IMR-90 (cell line): ENCODE measurements around the gene MAST3. TPM values are rescaled to one million over a fixed set of nuclear protein-coding genes. Genes with fewer than 3 reads are reported as not detected.

Experiments used
- ATAC-seq: fragments of 200-7000 bp; cut with Tn5 transposase; 2 replicates; pipeline ENCODE4 v1.9.1; 2020; ENCODE audit warnings: low read depth, mild to moderate bottlenecking, moderate library complexity
- BruUV-seq: library from RNA; stranded (reverse); fragments of 400-500 nt; replicated peaks from 2 replicates; lab custom pipeline; 2021; lab: Mats Ljungman, UMichigan
- CTCF ChIA-PET: fragments of 300-600 bp; formaldehyde crosslinking; extraction: SDS; loops from one replicate; lab custom pipeline; 2021; ENCODE audit warnings: antibody characterized with exemption; lab: Yijun Ruan, JAX
- POLR2A ChIA-PET: fragments of 300-600 bp; sonication (Branson Sonifier 250); formaldehyde crosslinking; loops from one replicate; lab custom pipeline; 2022; ENCODE audit warnings: antibody characterized with exemption; ENCODE audit not compliant: unreplicated experiment; lab: Charles Lee
- DNase-seq: peaks from one replicate; pipeline ENCODE4 v3.0.0; 2013
- H2AFZ ChIP-seq: replicated peaks from 2 replicates; pipeline ENCODE3; 2013; ENCODE audit warnings: low read length, mild to moderate bottlenecking; ENCODE audit not compliant: poor library complexity
- H2AK5ac ChIP-seq: 2 replicates; pipeline ENCODE4 v1.6.1; 2013; ENCODE audit warnings: low read depth, low read length, inconsistent platforms
- H2AK9ac ChIP-seq: replicated peaks from 2 replicates; pipeline ENCODE3; 2013; ENCODE audit warnings: mild to moderate bottlenecking, low read depth, low read length, moderate library complexity; ENCODE audit not compliant: poor library complexity
- H2BK120ac ChIP-seq: 2 replicates; pipeline ENCODE4 v1.6.1; 2013; ENCODE audit warnings: low read depth, low read length, inconsistent platforms
- H2BK15ac ChIP-seq: 3 replicates; pipeline ENCODE4 v1.6.1; 2013; ENCODE audit warnings: low read depth, low read length, inconsistent platforms
- H2BK20ac ChIP-seq: 2 replicates; pipeline ENCODE4 v1.6.1; 2013; ENCODE audit warnings: low read depth, mild to moderate bottlenecking, inconsistent platforms, low read length, moderate library complexity
- H2BK5ac ChIP-seq: 2 replicates; pipeline ENCODE4 v1.6.1; 2013; ENCODE audit warnings: mild to moderate bottlenecking, low read depth, low read length, inconsistent platforms; ENCODE audit not compliant: poor library complexity, severe bottlenecking
- H3K14ac ChIP-seq: replicated peaks from 2 replicates; pipeline ENCODE4 v1.6.1; 2013; ENCODE audit warnings: low read depth, low read length, inconsistent platforms
- H3K18ac ChIP-seq: 2 replicates; pipeline ENCODE4 v1.6.1; 2013; ENCODE audit warnings: low read depth, low read length, control low read depth
- H3K23ac ChIP-seq: 2 replicates; pipeline ENCODE4 v1.6.1; 2013; ENCODE audit warnings: low read depth, low read length, inconsistent platforms
- H3K27ac ChIP-seq: 2 replicates; pipeline ENCODE4 v1.5.1; 2013; ENCODE audit warnings: mild to moderate bottlenecking, control low read depth, low read length; ENCODE audit not compliant: insufficient read depth
- H3K27me3 ChIP-seq: 2 replicates; pipeline ENCODE4 v1.6.1; 2013; ENCODE audit warnings: low read length; ENCODE audit not compliant: control insufficient read depth, insufficient read depth
- H3K36me3 ChIP-seq: 2 replicates; pipeline ENCODE4 v1.6.1; 2013; ENCODE audit warnings: low read length, mixed read lengths; ENCODE audit not compliant: control insufficient read depth, insufficient read depth
- H3K4ac ChIP-seq: 2 replicates; pipeline ENCODE4 v1.6.1; 2013; ENCODE audit warnings: low read depth, low read length, inconsistent platforms
- H3K4me1 ChIP-seq: 2 replicates; pipeline ENCODE4 v1.6.1; 2013; ENCODE audit warnings: low read length, mixed read lengths; ENCODE audit not compliant: control insufficient read depth, insufficient read depth
- H3K4me2 ChIP-seq: 2 replicates; pipeline ENCODE4 v1.6.1; 2013; ENCODE audit warnings: low read depth, mild to moderate bottlenecking, control low read depth, low read length, moderate library complexity
- H3K4me3 ChIP-seq: 2 replicates; pipeline ENCODE4 v1.5.1; 2013; ENCODE audit warnings: low read depth, mild to moderate bottlenecking, control low read depth, low read length, moderate library complexity; ENCODE audit not compliant: insufficient read depth
- H3K56ac ChIP-seq: 2 replicates; pipeline ENCODE4 v1.6.1; 2013; ENCODE audit warnings: low read length, inconsistent platforms; ENCODE audit not compliant: insufficient read depth; ENCODE audit errors: extremely low read depth
- H3K79me1 ChIP-seq, 2 experiments: 2 replicates each; pipeline ENCODE4 v1.6.1; 2013; ENCODE audit warnings: low read length in 2 of 2, inconsistent platforms in 1 of 2, low read depth in 1 of 2
- H3K9ac ChIP-seq: 2 replicates; pipeline ENCODE4 v1.6.1; 2013; ENCODE audit warnings: low read depth, low read length, control low read depth
- H3K9me1 ChIP-seq: 2 replicates; pipeline ENCODE4 v1.6.1; 2013; ENCODE audit warnings: low read length, inconsistent platforms; ENCODE audit not compliant: insufficient read depth
- H3K9me3 ChIP-seq: 2 replicates; pipeline ENCODE4 v1.6.1; 2013; ENCODE audit warnings: low read length; ENCODE audit not compliant: control insufficient read depth, insufficient read depth
- H4K20me1 ChIP-seq: 2 replicates; pipeline ENCODE4 v1.6.1; 2013; ENCODE audit warnings: low read length, inconsistent platforms; ENCODE audit not compliant: insufficient read depth
- H4K5ac ChIP-seq: 2 replicates; pipeline ENCODE4 v1.6.1; 2013; ENCODE audit warnings: mild to moderate bottlenecking, low read depth, low read length, control low read depth
- H4K8ac ChIP-seq, 2 experiments: 2 replicates each; pipeline ENCODE4 v1.6.1; 2013; ENCODE audit warnings: low read depth in 2 of 2, low read length in 2 of 2, control low read depth in 1 of 2, inconsistent platforms in 1 of 2
- H4K91ac ChIP-seq: 2 replicates; pipeline ENCODE4 v1.6.1; 2013; ENCODE audit warnings: low read depth, low read length, inconsistent platforms; ENCODE audit not compliant: insufficient read depth
- CHD1 ChIP-seq: IDR thresholded peaks from 2 replicates; pipeline ENCODE4 v1.6.1; 2012; ENCODE audit warnings: low read depth, low read length, improper control_type of control experiment
- MAZ ChIP-seq: IDR thresholded peaks from 2 replicates; pipeline ENCODE4 v1.6.1; 2012; ENCODE audit warnings: low read depth, mild to moderate bottlenecking, low read length, improper control_type of control experiment, moderate library complexity, borderline replicate concordance
- WGBS, 2 experiments: methylation state at CpG; one replicate each; pipeline versions ENCODE4 v1.1.5 to v1.1.7; 2013; ENCODE audit warnings: missing lambda C conversion rate in 2 of 2; ENCODE audit not compliant: insufficient read length in 1 of 2; ENCODE audit errors: extremely low coverage in 2 of 2; 5-methylcytosine and 5-hydroxymethylcytosine counted together
- dilution Hi-C: fragments of 300-500 bp; cut with HindIII; formaldehyde crosslinking; loops from one replicate; pipeline ENCODE4 v1.14.3; 2018; ENCODE audit warnings: low sequenced_read_pairs; ENCODE audit not compliant: unreplicated experiment
- in situ Hi-C: fragments of 300-500 bp; cut with MboI; formaldehyde crosslinking; loops from 3 replicates; pipeline ENCODE4 v1.14.3; 2019; ENCODE audit warnings: low sequenced_read_pairs, inconsistent platforms, mixed read lengths
- intact Hi-C: fragments of 100-400 bp; cut with micrococcal nuclease; formaldehyde crosslinking; loops from 2 replicates; pipeline ENCODE4 v1.10.0; 2022
- microRNA-seq, 2 experiments: library from miRNA; stranded (forward) in 1 of 2; unstranded in 1 of 2; fragments of 10-50 nt in 1 of 2; fragments of <30 nt in 1 of 2; gene quantifications in 1 of 2; microRNA quantifications in 1 of 2; one replicate each; pipeline versions ENCODE3 to v1.1.0; 2013 to 2020; ENCODE audit not compliant: insufficient read depth in 1 of 2, insufficient read length in 1 of 2, unreplicated experiment in 1 of 2
- polyA plus RNA-seq, 3 experiments: library from polyadenylated mRNA; depleted of rRNA; stranded (reverse); fragments of >200 nt; gene quantifications; 2 replicates each; pipeline ENCODE4 v1.2.3, GENCODE V29; 2012; ENCODE audit warnings: low replicate concordance in 1 of 3
- small RNA-seq, 5 experiments: library from RNA; depleted of rRNA; stranded (forward); fragments of <200 nt; gene quantifications; one replicate each; pipeline ENCODE3, GENCODE V24; 2012
- total RNA-seq: library from RNA; depleted of rRNA; stranded (reverse); fragments of >200 nt; gene quantifications from 2 replicates; pipeline ENCODE4 v1.2.3, GENCODE V29; 2012; rRNA removed

Gene MAST3
- total and polyA plus RNA-seq, 2 of the 4 experiments (the other 2 are of a cell fraction): 1.3 to 4.3 TPM

- H4K20me1 ChIP-seq: peaks cover 18% of the 10 kb centered on the region
- ChIA-PET CTCF (no interaction called here), POLR2A (no interaction called here)
- no peak overlapping the region for H2AK9ac ChIP-seq
- H2AK5ac ChIP-seq: no peak overlapping the region
- no peak overlapping the region for H4K91ac ChIP-seq
- H3K36me3 ChIP-seq: peaks cover 33% of the 10 kb centered on the region
- no peak overlapping the region for H3K14ac ChIP-seq
- dilution Hi-C loops: no loop called here
- no peak overlapping the region for H2BK15ac ChIP-seq
- no peaks in the 10 kb centered on the region for H3K27me3 ChIP-seq
- no peak overlapping the region for H4K5ac ChIP-seq
- H3K23ac ChIP-seq: no peak overlapping the region
- peaks cover 10 to 38% of the 10 kb centered on the region in 2 experiments for H3K79me1 ChIP-seq
- H3K4me2 ChIP-seq: no peak overlapping the region
- BruUV-seq: no TSS peak
- H3K27ac ChIP-seq: no peak overlapping the region
- H3K56ac ChIP-seq: no peak overlapping the region
- no peak overlapping the region for H2BK20ac ChIP-seq
- H2BK120ac ChIP-seq: no peak overlapping the region
- no peaks in the 10 kb centered on the region for H3K9me3 ChIP-seq
- in situ Hi-C loops: loop anchor here (5.0 to 10.0 kb wide), 3 partner anchors 44 to 216 kb away; partner anchors contain the start of genes LSM4 and SSBP4
- TF ChIP-seq MAZ (no peak), CHD1 (no peak)
- no CpG with 5 or more reads among the region's 6 CpGs for WGBS, 2 experiments
- H3K4ac ChIP-seq: no peak overlapping the region
- no peak for DNase-seq
- H3K4me1 ChIP-seq: peaks cover 14% of the 10 kb centered on the region
- H3K18ac ChIP-seq: no peak overlapping the region
- H3K9ac ChIP-seq: no peak overlapping the region
- no peak overlapping the region for H2BK5ac ChIP-seq
- intact Hi-C loops: no loop called here
- no peak for ATAC-seq
- peaks cover 12% of the 10 kb centered on the region; the same call in 1 of the 2 replicates for H3K9me1 ChIP-seq
- H3K4me3 ChIP-seq: no peak overlapping the region
- H2AFZ ChIP-seq: no peak overlapping the region
- no peak overlapping the region for H4K8ac ChIP-seq
Measured at GRCh38 chr19:18198374-18198773, 100.8 kb downstream of the MAST3 start.

Small RNA genes within 50 kb of the gene (microRNA-seq; reads per million reads assigned to microRNA genes)
- not detected for gene IFI30 (ENCODE audit: insufficient read depth, insufficient read length)

Small RNA genes within 50 kb of the gene (small RNA-seq; reads per million reads assigned to genes)
- 0 reads per million in 5 experiments for gene IFI30

Other genes starting within 250 kb of the MAST3 start
- 0.28 and 0.36 TPM in 2 replicates for gene JAK3, start 249.8 kb upstream of the MAST3 start, total RNA-seq
- 1.2 and 1.5 TPM in 2 replicates for gene JAK3, start 249.8 kb upstream of the MAST3 start, polyA plus RNA-seq (2012; rRNA removed)
- 1,241 and 1,351 TPM in 2 replicates for gene RPL18A, start 237.9 kb upstream of the MAST3 start, total RNA-seq
- gene RPL18A, start 237.9 kb upstream of the MAST3 start, polyA plus RNA-seq (2012; rRNA removed): 1,735 and 2,064 TPM in 2 replicates
- gene SLC5A5, start 225.8 kb upstream of the MAST3 start, total RNA-seq: not detected in 2 replicates
- not detected in 2 replicates for gene SLC5A5, start 225.8 kb upstream of the MAST3 start, polyA plus RNA-seq (2012; rRNA removed)
- gene CCDC124, start 164.8 kb upstream of the MAST3 start, total RNA-seq: 29.4 and 30.1 TPM in 2 replicates
- 112 and 148 TPM in 2 replicates for gene CCDC124, start 164.8 kb upstream of the MAST3 start, polyA plus RNA-seq (2012; rRNA removed)
- under 0.01 TPM in 1 of 2 replicates, not detected in the other for gene KCNN1, start 130.7 kb upstream of the MAST3 start, total RNA-seq
- gene KCNN1, start 130.7 kb upstream of the MAST3 start, polyA plus RNA-seq (2012; rRNA removed): 0.09 and 0.36 TPM in 2 replicates
- gene ARRDC2, start 89.6 kb upstream of the MAST3 start, total RNA-seq: 1.4 and 1.9 TPM in 2 replicates
- gene ARRDC2, start 89.6 kb upstream of the MAST3 start, polyA plus RNA-seq (2012; rRNA removed): 4.5 and 4.9 TPM in 2 replicates
- not detected in 2 replicates for gene IL12RB1, start 10.8 kb upstream of the MAST3 start, total RNA-seq
- not detected in 2 replicates for gene IL12RB1, start 10.8 kb upstream of the MAST3 start, polyA plus RNA-seq (2012; rRNA removed)
- gene PIK3R2, start 55.4 kb downstream of the MAST3 start, total RNA-seq: 8.9 and 12.2 TPM in 2 replicates
- gene PIK3R2, start 55.4 kb downstream of the MAST3 start, polyA plus RNA-seq (2012; rRNA removed): 25.1 and 27.7 TPM in 2 replicates
- 1.1 and 2.3 TPM in 2 replicates for gene IFI30, start 76.0 kb downstream of the MAST3 start, total RNA-seq
- 2.3 and 4.0 TPM in 2 replicates for gene IFI30, start 76.0 kb downstream of the MAST3 start, polyA plus RNA-seq (2012; rRNA removed)
- gene MPV17L2, start 95.4 kb downstream of the MAST3 start, total RNA-seq: 7.2 TPM in 2 replicates
- gene MPV17L2, start 95.4 kb downstream of the MAST3 start, polyA plus RNA-seq (2012; rRNA removed): 19.5 and 22.5 TPM in 2 replicates
- 2.8 and 3.0 TPM in 2 replicates for gene RAB3A, start 106.3 kb downstream of the MAST3 start, total RNA-seq
- 13.4 and 13.6 TPM in 2 replicates for gene RAB3A, start 106.3 kb downstream of the MAST3 start, polyA plus RNA-seq (2012; rRNA removed)
- gene PDE4C, start 128.7 kb downstream of the MAST3 start, total RNA-seq: 0.18 TPM in 1 of 2 replicates, not detected in the other
- gene PDE4C, start 128.7 kb downstream of the MAST3 start, polyA plus RNA-seq (2012; rRNA removed): 0.22 and 0.24 TPM in 2 replicates
- gene IQCN, start 176.7 kb downstream of the MAST3 start, total RNA-seq: 0.18 and 0.28 TPM in 2 replicates
- 0.60 and 0.67 TPM in 2 replicates for gene IQCN, start 176.7 kb downstream of the MAST3 start, polyA plus RNA-seq (2012; rRNA removed)
- gene JUND, start 183.8 kb downstream of the MAST3 start, total RNA-seq: 14.2 and 22.8 TPM in 2 replicates
- gene JUND, start 183.8 kb downstream of the MAST3 start, polyA plus RNA-seq (2012; rRNA removed): 77.2 and 101 TPM in 2 replicates
- gene LSM4, start 225.3 kb downstream of the MAST3 start, total RNA-seq: 44.8 and 88.0 TPM in 2 replicates
- gene LSM4, start 225.3 kb downstream of the MAST3 start, polyA plus RNA-seq (2012; rRNA removed): 118 and 157 TPM in 2 replicates
- gene PGPEP1, start 242.8 kb downstream of the MAST3 start, total RNA-seq: 11.1 and 14.3 TPM in 2 replicates
- gene PGPEP1, start 242.8 kb downstream of the MAST3 start, polyA plus RNA-seq (2012; rRNA removed): 11.8 and 13.3 TPM in 2 replicates